Measurements from ENCODE around the gene UBAC2. TPM values are rescaled to one million over a fixed set of nuclear protein-coding genes. Genes with fewer than 3 reads are reported as not detected.

Gene UBAC2
- total and polyA plus RNA-seq, 2 experiments from 2014 or later, result 78.2 to 83.1 TPM

GRCh38 chr13:99354371-99354951 lies 153.8 kb downstream of the UBAC2 start:
- Histone ChIP-seq H3K9me3 (ENCODE audit: low read depth) (no peaks in the 10 kb centered on the region), H3K36me3 (replicated peaks; ENCODE audit: insufficient read depth, low read depth) (no peaks in the 10 kb centered on the region), H3K4me1 (ENCODE audit: insufficient read depth) (no peaks in the 10 kb centered on the region), H4K20me1 (ENCODE audit: insufficient read depth, poor library complexity, severe bottlenecking) (no peaks in the 10 kb centered on the region), H3K27ac (no peak overlapping the region), H3K9me2 (replicated peaks; ENCODE audit: insufficient read depth) (no peaks in the 10 kb centered on the region), H2AFZ (no peak overlapping the region), H3K79me2 (no peaks in the 10 kb centered on the region), H3K4me3 (no peak overlapping the region), H3K27me3 (no peaks in the 10 kb centered on the region), H3K4me2 (no peak overlapping the region)
- TF ChIP-seq CTCF (IDR thresholded peaks at IDR 0.05; ENCODE audit: poor library complexity) (no peak), EZH2 (IDR thresholded peaks at IDR 0.05; ENCODE audit: borderline replicate concordance) (no peak), EZH2phosphoT487 (IDR thresholded peaks at IDR 0.05; ENCODE audit: low read depth, severe bottlenecking, unreplicated experiment) (no peak)
- DNase-seq (ENCODE audit: low spot score), result no peak
- 81% methylated on average over 8 of the region's 8 CpGs for WGBS (ENCODE audit: low lambda C conversion rate, missing lambda C conversion rate)

- Histone ChIP-seq H3K27me3 (no peaks in the 10 kb centered on the region), H3K9me3 (ENCODE audit: low read depth) (no peaks in the 10 kb centered on the region), H3K4me3 (no peak overlapping the region), H3K9me2 (replicated peaks; ENCODE audit: insufficient read depth) (no peaks in the 10 kb centered on the region), H3K36me3 (replicated peaks; ENCODE audit: insufficient read depth, low read depth) (no peaks in the 10 kb centered on the region), H3K4me1 (ENCODE audit: insufficient read depth) (no peaks in the 10 kb centered on the region), H2AFZ (no peak overlapping the region), H4K20me1 (ENCODE audit: insufficient read depth, poor library complexity, severe bottlenecking) (no peaks in the 10 kb centered on the region), H3K79me2 (no peaks in the 10 kb centered on the region), H3K4me2 (no peak overlapping the region), H3K27ac (no peak overlapping the region)
- no peak for TF ChIP-seq EZH2phosphoT487 (IDR thresholded peaks at IDR 0.05; ENCODE audit: low read depth, severe bottlenecking, unreplicated experiment)
- TF ChIP-seq CTCF (IDR thresholded peaks at IDR 0.05; ENCODE audit: poor library complexity), result no peak
- TF ChIP-seq EZH2 (IDR thresholded peaks at IDR 0.05; ENCODE audit: borderline replicate concordance), result no peak
- WGBS (ENCODE audit: low lambda C conversion rate, missing lambda C conversion rate), result 93% methylated on average over 18 of the region's 18 CpGs
- DNase-seq (ENCODE audit: low spot score), result no peak
These were observed 154.8 kb downstream of the UBAC2 start for GRCh38 chr13:99355267-99356011.

- no peak overlapping the region for H3K4me2 ChIP-seq
- no peak overlapping the region for H2AFZ ChIP-seq
- TF ChIP-seq EZH2phosphoT487 (IDR thresholded peaks at IDR 0.05; ENCODE audit: low read depth, severe bottlenecking, unreplicated experiment) (no peak), CTCF (IDR thresholded peaks at IDR 0.05; ENCODE audit: poor library complexity) (no peak), EZH2 (IDR thresholded peaks at IDR 0.05; ENCODE audit: borderline replicate concordance) (no peak)
- no peak for DNase-seq (ENCODE audit: low spot score)
- peak overlapping the region; percentile 12 for H3K27ac ChIP-seq
- H3K36me3 ChIP-seq (replicated peaks; ENCODE audit: insufficient read depth, low read depth), result no peaks in the 10 kb centered on the region
- no peaks in the 10 kb centered on the region for H3K27me3 ChIP-seq
- H4K20me1 ChIP-seq (ENCODE audit: insufficient read depth, poor library complexity, severe bottlenecking), result no peaks in the 10 kb centered on the region
- no peaks in the 10 kb centered on the region for H3K9me2 ChIP-seq (replicated peaks; ENCODE audit: insufficient read depth)
- no peak overlapping the region for H3K4me3 ChIP-seq
- H3K9me3 ChIP-seq (ENCODE audit: low read depth), result no peaks in the 10 kb centered on the region
- WGBS (ENCODE audit: low lambda C conversion rate, missing lambda C conversion rate), result 95% methylated on average over 1 of the region's 1 CpG
- no peaks in the 10 kb centered on the region for H3K79me2 ChIP-seq
- H3K4me1 ChIP-seq (ENCODE audit: insufficient read depth), result no peaks in the 10 kb centered on the region
These were observed 155.3 kb downstream of the UBAC2 start for GRCh38 chr13:99356012-99356261.

All from hepatocyte (in vitro differentiated cells).